ENCODE results near the gene CDIPT. TPM values are rescaled to one million over a fixed set of nuclear protein-coding genes. Genes with fewer than 3 reads are reported as not detected.
A peak's percentile ranks its signal among the peaks of the same experiment; 100 is the strongest.

The CDIPT gene
- total and polyA plus RNA-seq, 10 of the 15 experiments (the other 5 are each of a cell fraction or from before 2014, with no cell fraction given), result 0.87 to 36.4 (median 27.1) TPM

DNA sequence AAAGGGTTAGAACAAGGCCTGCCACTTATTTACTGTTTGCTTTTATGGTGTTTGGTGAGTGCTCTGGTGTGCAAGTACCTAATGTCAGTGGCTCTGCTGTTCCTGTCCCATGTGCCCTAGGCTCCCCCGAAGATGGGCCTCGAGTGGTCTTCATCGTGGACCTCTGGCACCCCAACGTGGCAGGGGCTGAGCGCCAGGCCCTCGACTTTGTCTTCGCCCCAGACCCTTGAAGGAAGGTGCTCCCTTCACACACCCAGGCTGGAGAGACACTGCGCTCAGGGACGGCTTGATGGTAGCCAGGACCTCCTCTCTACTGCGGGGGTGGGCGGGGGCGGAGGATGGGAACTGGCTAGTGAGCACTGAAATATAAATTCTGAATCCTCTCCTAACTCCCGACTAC is 42.6 kb upstream of the CDIPT start:
- intact Hi-C loops (cut with micrococcal nuclease; ENCODE audit: unreplicated experiment), result loop anchor here (10.0 kb wide), 1 partner anchor 119 kb away; the partner anchor contains the start of gene C16orf92
- no peak for DNase-seq (ENCODE audit: low read depth, low spot score)
- no peaks in the 10 kb centered on the region for H3K36me3 ChIP-seq (ENCODE audit: control insufficient read depth in 2 of 2, insufficient read depth in 2 of 2, low read length in 1 of 2)
- POLR2A ChIA-PET, result interaction anchor here (0.6 kb wide), 1 partner anchor 269 kb away, joined by 3 read pairs; no protein-coding TSS in a partner anchor
- BruUV-seq (replicated peaks), result no TSS peak
- H3K9me3 ChIP-seq (replicated peaks; ENCODE audit: control insufficient read depth, insufficient read depth, low read length), result no peaks in the 10 kb centered on the region
- no peaks in the 10 kb centered on the region for H3K27me3 ChIP-seq (replicated peaks in 1 of 2; ENCODE audit: control insufficient read depth in 2 of 2, insufficient read depth in 2 of 2, low read length in 1 of 2)
- no peak overlapping the region for H3K27ac ChIP-seq (ENCODE audit: control insufficient read depth, insufficient read depth)
- no peak for FAIRE-seq
- peak; percentile 57 for TF ChIP-seq POLR2A (IDR thresholded peaks at IDR 0.05; ENCODE audit: low read depth, low read length)
- TF ChIP-seq, protein P1, sequence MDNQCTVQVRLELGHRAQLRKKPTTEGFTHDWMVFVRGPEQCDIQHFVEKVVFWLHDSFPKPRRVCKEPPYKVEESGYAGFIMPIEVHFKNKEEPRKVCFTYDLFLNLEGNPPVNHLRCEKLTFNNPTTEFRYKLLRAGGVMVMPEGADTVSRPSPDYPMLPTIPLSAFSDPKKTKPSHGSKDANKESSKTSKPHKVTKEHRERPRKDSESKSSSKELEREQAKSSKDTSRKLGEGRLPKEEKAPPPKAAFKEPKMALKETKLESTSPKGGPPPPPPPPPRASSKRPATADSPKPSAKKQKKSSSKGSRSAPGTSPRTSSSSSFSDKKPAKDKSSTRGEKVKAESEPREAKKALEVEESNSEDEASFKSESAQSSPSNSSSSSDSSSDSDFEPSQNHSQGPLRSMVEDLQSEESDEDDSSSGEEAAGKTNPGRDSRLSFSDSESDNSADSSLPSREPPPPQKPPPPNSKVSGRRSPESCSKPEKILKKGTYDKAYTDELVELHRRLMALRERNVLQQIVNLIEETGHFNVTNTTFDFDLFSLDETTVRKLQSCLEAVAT (IDR thresholded peaks at IDR 0.05), result no peak
- no peak overlapping the region for H2AFZ ChIP-seq (ENCODE audit: control insufficient read depth, low read depth, low read length)
- RAD21 ChIA-PET (ENCODE audit: unreplicated experiment), result no interaction called here
- no peak overlapping the region for H3K4me3 ChIP-seq
- CTCF ChIA-PET, result no interaction called here
- no peak overlapping the region for H3K9ac ChIP-seq (ENCODE audit: control insufficient read depth, insufficient read depth, low read length)
- H3K79me2 ChIP-seq (ENCODE audit: control insufficient read depth, insufficient read depth, low read length), result no peaks in the 10 kb centered on the region
- H4K20me1 ChIP-seq (ENCODE audit: control insufficient read depth, insufficient read depth), result no peaks in the 10 kb centered on the region
- WGBS (ENCODE audit: insufficient coverage, insufficient replicate concordance, low lambda C conversion rate, missing lambda C conversion rate), result 89% methylated on average over 13 of the region's 13 CpGs
- H3K4me1 ChIP-seq (ENCODE audit: control insufficient read depth, insufficient read depth, low read length), result no peaks in the 10 kb centered on the region
- SMC1A ChIA-PET (ENCODE audit: uncharacterized antibody, unreplicated experiment), result no interaction called here
- no peak overlapping the region for H3K4me2 ChIP-seq (ENCODE audit: control insufficient read depth, insufficient read depth)
- in situ Hi-C loops (cut with MboI), result no loop called here
- no peak for ATAC-seq

DNA sequence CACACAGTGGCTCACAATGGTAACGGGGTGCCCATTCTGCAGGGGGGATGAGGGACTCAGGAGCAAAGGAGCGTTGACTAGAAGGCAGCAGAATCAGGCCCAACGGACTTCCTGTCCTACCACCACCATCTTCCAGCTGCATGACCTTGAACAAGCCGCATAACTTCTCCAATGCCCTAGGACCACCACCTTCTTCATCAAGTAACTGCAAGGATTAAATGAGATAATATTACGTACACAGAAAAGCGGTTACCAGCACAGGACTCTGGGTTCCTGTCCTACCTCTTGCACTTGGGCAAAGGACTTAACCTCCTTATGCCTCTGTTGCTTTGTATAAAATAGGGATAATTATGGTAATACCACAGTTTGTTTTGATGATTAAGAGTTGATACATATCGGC is 41.9 kb upstream of the CDIPT start:
- no peak overlapping the region for H3K4me2 ChIP-seq (ENCODE audit: control insufficient read depth, insufficient read depth)
- no peak for FAIRE-seq
- no peaks in the 10 kb centered on the region for H3K4me1 ChIP-seq (ENCODE audit: control insufficient read depth, insufficient read depth, low read length)
- BruUV-seq (replicated peaks), result no TSS peak
- H3K36me3 ChIP-seq (ENCODE audit: control insufficient read depth in 2 of 2, insufficient read depth in 2 of 2, low read length in 1 of 2), result no peaks in the 10 kb centered on the region
- H3K79me2 ChIP-seq (ENCODE audit: control insufficient read depth, insufficient read depth, low read length), result no peaks in the 10 kb centered on the region
- no peak for DNase-seq (ENCODE audit: low read depth, low spot score)
- ChIA-PET CTCF (no interaction called here), RAD21 (ENCODE audit: unreplicated experiment) (no interaction called here), POLR2A (interaction anchor here (1.1 kb wide), 1 partner anchor 22 kb away, joined by 3 read pairs; the partner anchor contains the start of gene KCTD13), SMC1A (ENCODE audit: uncharacterized antibody, unreplicated experiment) (no interaction called here)
- in situ Hi-C loops (cut with MboI) (no loop called here), intact Hi-C loops (cut with micrococcal nuclease; ENCODE audit: unreplicated experiment) (loop anchor here (10.0 kb wide), 1 partner anchor 120 kb away; the partner anchor contains the start of gene C16orf92)
- H3K9ac ChIP-seq (ENCODE audit: control insufficient read depth, insufficient read depth, low read length), result no peak overlapping the region
- no peak overlapping the region for H2AFZ ChIP-seq (ENCODE audit: control insufficient read depth, low read depth, low read length)
- no peaks in the 10 kb centered on the region for H3K9me3 ChIP-seq (replicated peaks; ENCODE audit: control insufficient read depth, insufficient read depth, low read length)
- H3K4me3 ChIP-seq, result no peak overlapping the region
- WGBS (ENCODE audit: insufficient coverage, insufficient replicate concordance, low lambda C conversion rate, missing lambda C conversion rate), result 88% methylated on average over 7 of the region's 7 CpGs
- H3K27me3 ChIP-seq (replicated peaks in 1 of 2; ENCODE audit: control insufficient read depth in 2 of 2, insufficient read depth in 2 of 2, low read length in 1 of 2), result no peaks in the 10 kb centered on the region
- H4K20me1 ChIP-seq (ENCODE audit: control insufficient read depth, insufficient read depth), result no peaks in the 10 kb centered on the region
- ATAC-seq, result no peak
- no peak overlapping the region for H3K27ac ChIP-seq (ENCODE audit: control insufficient read depth, insufficient read depth)
- TF ChIP-seq BRCA1 (IDR thresholded peaks at IDR 0.05; ENCODE audit: low read depth, low read length), result no peak
- TF ChIP-seq, protein P2, sequence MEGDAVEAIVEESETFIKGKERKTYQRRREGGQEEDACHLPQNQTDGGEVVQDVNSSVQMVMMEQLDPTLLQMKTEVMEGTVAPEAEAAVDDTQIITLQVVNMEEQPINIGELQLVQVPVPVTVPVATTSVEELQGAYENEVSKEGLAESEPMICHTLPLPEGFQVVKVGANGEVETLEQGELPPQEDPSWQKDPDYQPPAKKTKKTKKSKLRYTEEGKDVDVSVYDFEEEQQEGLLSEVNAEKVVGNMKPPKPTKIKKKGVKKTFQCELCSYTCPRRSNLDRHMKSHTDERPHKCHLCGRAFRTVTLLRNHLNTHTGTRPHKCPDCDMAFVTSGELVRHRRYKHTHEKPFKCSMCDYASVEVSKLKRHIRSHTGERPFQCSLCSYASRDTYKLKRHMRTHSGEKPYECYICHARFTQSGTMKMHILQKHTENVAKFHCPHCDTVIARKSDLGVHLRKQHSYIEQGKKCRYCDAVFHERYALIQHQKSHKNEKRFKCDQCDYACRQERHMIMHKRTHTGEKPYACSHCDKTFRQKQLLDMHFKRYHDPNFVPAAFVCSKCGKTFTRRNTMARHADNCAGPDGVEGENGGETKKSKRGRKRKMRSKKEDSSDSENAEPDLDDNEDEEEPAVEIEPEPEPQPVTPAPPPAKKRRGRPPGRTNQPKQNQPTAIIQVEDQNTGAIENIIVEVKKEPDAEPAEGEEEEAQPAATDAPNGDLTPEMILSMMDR (IDR thresholded peaks at IDR 0.05 in 2 of 3, conservative IDR thresholded peaks at IDR 0.05 in 1 of 3; ENCODE audit: control insufficient read depth in 2 of 3, extremely low read depth in 1 of 3, insufficient read depth in 1 of 3, low read depth in 3 of 3, low read length in 3 of 3), result no peak
- TF ChIP-seq STAT3 (IDR thresholded peaks at IDR 0.05; ENCODE audit: low read depth, low read length), result no peak
- TF ChIP-seq POLR2A (IDR thresholded peaks at IDR 0.05; ENCODE audit: low read depth, low read length), result peak; percentile 4; the same call in 1 of the 2 replicates
- TF ChIP-seq, protein P3, sequence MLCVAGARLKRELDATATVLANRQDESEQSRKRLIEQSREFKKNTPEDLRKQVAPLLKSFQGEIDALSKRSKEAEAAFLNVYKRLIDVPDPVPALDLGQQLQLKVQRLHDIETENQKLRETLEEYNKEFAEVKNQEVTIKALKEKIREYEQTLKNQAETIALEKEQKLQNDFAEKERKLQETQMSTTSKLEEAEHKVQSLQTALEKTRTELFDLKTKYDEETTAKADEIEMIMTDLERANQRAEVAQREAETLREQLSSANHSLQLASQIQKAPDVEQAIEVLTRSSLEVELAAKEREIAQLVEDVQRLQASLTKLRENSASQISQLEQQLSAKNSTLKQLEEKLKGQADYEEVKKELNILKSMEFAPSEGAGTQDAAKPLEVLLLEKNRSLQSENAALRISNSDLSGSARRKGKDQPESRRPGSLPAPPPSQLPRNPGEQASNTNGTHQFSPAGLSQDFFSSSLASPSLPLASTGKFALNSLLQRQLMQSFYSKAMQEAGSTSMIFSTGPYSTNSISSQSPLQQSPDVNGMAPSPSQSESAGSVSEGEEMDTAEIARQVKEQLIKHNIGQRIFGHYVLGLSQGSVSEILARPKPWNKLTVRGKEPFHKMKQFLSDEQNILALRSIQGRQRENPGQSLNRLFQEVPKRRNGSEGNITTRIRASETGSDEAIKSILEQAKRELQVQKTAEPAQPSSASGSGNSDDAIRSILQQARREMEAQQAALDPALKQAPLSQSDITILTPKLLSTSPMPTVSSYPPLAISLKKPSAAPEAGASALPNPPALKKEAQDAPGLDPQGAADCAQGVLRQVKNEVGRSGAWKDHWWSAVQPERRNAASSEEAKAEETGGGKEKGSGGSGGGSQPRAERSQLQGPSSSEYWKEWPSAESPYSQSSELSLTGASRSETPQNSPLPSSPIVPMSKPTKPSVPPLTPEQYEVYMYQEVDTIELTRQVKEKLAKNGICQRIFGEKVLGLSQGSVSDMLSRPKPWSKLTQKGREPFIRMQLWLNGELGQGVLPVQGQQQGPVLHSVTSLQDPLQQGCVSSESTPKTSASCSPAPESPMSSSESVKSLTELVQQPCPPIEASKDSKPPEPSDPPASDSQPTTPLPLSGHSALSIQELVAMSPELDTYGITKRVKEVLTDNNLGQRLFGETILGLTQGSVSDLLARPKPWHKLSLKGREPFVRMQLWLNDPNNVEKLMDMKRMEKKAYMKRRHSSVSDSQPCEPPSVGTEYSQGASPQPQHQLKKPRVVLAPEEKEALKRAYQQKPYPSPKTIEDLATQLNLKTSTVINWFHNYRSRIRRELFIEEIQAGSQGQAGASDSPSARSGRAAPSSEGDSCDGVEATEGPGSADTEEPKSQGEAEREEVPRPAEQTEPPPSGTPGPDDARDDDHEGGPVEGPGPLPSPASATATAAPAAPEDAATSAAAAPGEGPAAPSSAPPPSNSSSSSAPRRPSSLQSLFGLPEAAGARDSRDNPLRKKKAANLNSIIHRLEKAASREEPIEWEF (IDR thresholded peaks at IDR 0.05; ENCODE audit: insufficient replicate concordance, low read depth, low read length), result no peak
- no peak for TF ChIP-seq PML (IDR thresholded peaks at IDR 0.05; ENCODE audit: low read length)
